ENCODE measurements around the gene DERL2. TPM values are rescaled to one million over a fixed set of nuclear protein-coding genes. Genes with fewer than 3 reads are reported as not detected.
"Not testable (repeated sequence)": the region's sequence is repeated elsewhere in the genome, so short reads cannot be mapped to it uniquely, and the experiment has no call there.

The DERL2 gene
- total RNA-seq, 1 donor: 31.5 TPM

- no peak for TF ChIP-seq CTCF (IDR thresholded peaks at IDR 0.05; ENCODE audit: extremely low read depth, low read depth, low read length)
- no peak overlapping the region for H3K4me3 ChIP-seq (ENCODE audit: insufficient read depth, low read length)
- no peaks in the 10 kb centered on the region for H3K9me3 ChIP-seq (ENCODE audit: low read depth, low read length)
- H4K20me1 ChIP-seq (ENCODE audit: insufficient read depth, low read length): peaks cover 9% of the 10 kb centered on the region
- H3K36me3 ChIP-seq (ENCODE audit: insufficient read depth, low read length): peaks cover 76% of the 10 kb centered on the region
- peaks cover 22% of the 10 kb centered on the region for H3K79me2 ChIP-seq (ENCODE audit: insufficient read depth, low read length)
- H3K27ac ChIP-seq (ENCODE audit: low read depth, low read length): no peak overlapping the region
- no peak for DNase-seq (ENCODE audit: insufficient read length, low spot score, missing footprints)
- H3K4me1 ChIP-seq (ENCODE audit: insufficient read depth, low read length): no peaks in the 10 kb centered on the region
- no peak overlapping the region for H2AFZ ChIP-seq (ENCODE audit: low read length)
- H3K27me3 ChIP-seq (ENCODE audit: insufficient read depth, low read length): no peaks in the 10 kb centered on the region
- no peak overlapping the region for H3K4me2 ChIP-seq (ENCODE audit: insufficient read depth, low read length)
Observed at GRCh38 chr17:5431949-5432556, 53.9 kb downstream of the DERL2 start.

GRCh38 chr17:5431234-5431633 is 54.7 kb downstream of the DERL2 start:
- peaks cover 70% of the 10 kb centered on the region for H3K36me3 ChIP-seq (ENCODE audit: insufficient read depth, low read length)

DNA sequence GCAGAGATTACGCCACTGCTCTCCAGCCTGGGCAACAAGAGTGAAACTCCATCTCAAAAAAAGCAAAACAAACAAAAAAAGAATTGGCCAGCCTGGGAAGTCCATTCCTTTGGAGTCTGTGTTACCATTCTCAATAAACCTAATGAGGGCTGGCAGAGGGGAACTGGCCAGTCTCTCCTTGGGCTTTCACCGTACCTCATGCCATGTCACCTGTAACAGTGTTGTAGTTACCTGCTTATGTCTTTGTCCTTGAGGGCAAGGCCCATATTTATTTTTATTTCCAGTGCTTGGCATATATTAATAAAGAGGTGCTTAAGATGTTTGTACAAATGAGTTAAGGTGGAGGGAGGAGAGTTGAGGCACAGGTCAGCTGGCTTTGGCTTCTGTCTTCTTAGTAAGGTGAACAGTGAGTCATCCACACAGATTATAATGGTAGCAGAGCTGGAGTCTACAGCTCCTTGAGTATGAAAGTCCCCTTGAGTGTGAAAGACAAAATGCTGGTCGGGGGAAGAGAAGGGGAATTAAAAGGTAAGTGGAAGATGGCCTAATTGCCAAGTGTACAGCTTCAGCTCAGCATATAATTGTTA is 55.5 kb downstream of the DERL2 start:
- H3K36me3 ChIP-seq (ENCODE audit: insufficient read depth, low read length): peaks cover 76% of the 10 kb centered on the region
- no peak overlapping the region for H3K4me2 ChIP-seq (ENCODE audit: insufficient read depth, low read length)
- no peak overlapping the region for H2AFZ ChIP-seq (ENCODE audit: low read length)
- no peaks in the 10 kb centered on the region for H3K4me1 ChIP-seq (ENCODE audit: insufficient read depth, low read length)
- peaks cover 8% of the 10 kb centered on the region for H4K20me1 ChIP-seq (ENCODE audit: insufficient read depth, low read length)
- no peak for TF ChIP-seq CTCF (IDR thresholded peaks at IDR 0.05; ENCODE audit: extremely low read depth, low read depth, low read length)
- no peak overlapping the region for H3K27ac ChIP-seq (ENCODE audit: low read depth, low read length)
- DNase-seq (ENCODE audit: insufficient read length, low spot score, missing footprints): no peak
- no peaks in the 10 kb centered on the region for H3K9me3 ChIP-seq (ENCODE audit: low read depth, low read length)
- H3K4me3 ChIP-seq (ENCODE audit: insufficient read depth, low read length): no peak overlapping the region
- no peaks in the 10 kb centered on the region for H3K27me3 ChIP-seq (ENCODE audit: insufficient read depth, low read length)
- H3K79me2 ChIP-seq (ENCODE audit: insufficient read depth, low read length): peaks cover 9% of the 10 kb centered on the region

More at GRCh38 chr17:5431234-5431633, 54.7 kb downstream of the DERL2 start:
- DNase-seq (ENCODE audit: insufficient read length, low spot score, missing footprints); H2AFZ ChIP-seq (ENCODE audit: low read length); H3K4me2 ChIP-seq (ENCODE audit: insufficient read depth, low read length); H3K9me3 ChIP-seq (ENCODE audit: low read depth, low read length); H4K20me1 ChIP-seq (ENCODE audit: insufficient read depth, low read length); H3K4me1 ChIP-seq (ENCODE audit: insufficient read depth, low read length); H3K27ac ChIP-seq (ENCODE audit: low read depth, low read length); H3K27me3 ChIP-seq (ENCODE audit: insufficient read depth, low read length); H3K4me3 ChIP-seq (ENCODE audit: insufficient read depth, low read length): not testable (repeated sequence)
- peaks cover 14% of the 10 kb centered on the region for H3K79me2 ChIP-seq (ENCODE audit: insufficient read depth, low read length)

- H2AFZ ChIP-seq (ENCODE audit: low read length): no peak overlapping the region
- H3K4me3 ChIP-seq (ENCODE audit: insufficient read depth, low read length): no peak overlapping the region
- H3K27me3 ChIP-seq (ENCODE audit: insufficient read depth, low read length): no peaks in the 10 kb centered on the region
- no peaks in the 10 kb centered on the region for H3K79me2 ChIP-seq (ENCODE audit: insufficient read depth, low read length)
- H3K4me1 ChIP-seq (ENCODE audit: insufficient read depth, low read length): no peaks in the 10 kb centered on the region
- DNase-seq (ENCODE audit: insufficient read length, low spot score, missing footprints): peak; percentile 31
- peaks cover 3% of the 10 kb centered on the region for H4K20me1 ChIP-seq (ENCODE audit: insufficient read depth, low read length)
- no peak overlapping the region for H3K27ac ChIP-seq (ENCODE audit: low read depth, low read length)
- no peaks in the 10 kb centered on the region for H3K9me3 ChIP-seq (ENCODE audit: low read depth, low read length)
- peaks cover 69% of the 10 kb centered on the region for H3K36me3 ChIP-seq (ENCODE audit: insufficient read depth, low read length)
- TF ChIP-seq CTCF (IDR thresholded peaks at IDR 0.05; ENCODE audit: extremely low read depth, low read depth, low read length): no peak
- H3K4me2 ChIP-seq (ENCODE audit: insufficient read depth, low read length): no peak overlapping the region
Observed at GRCh38 chr17:5429191-5429887, 56.6 kb downstream of the DERL2 start.
